Measurements from ENCODE around the gene SENP5. TPM values are rescaled to one million over a fixed set of nuclear protein-coding genes. Genes with fewer than 3 reads are reported as not detected.
A peak's percentile ranks its signal among the peaks of the same experiment; 100 is the strongest.

The SENP5 gene
- total RNA-seq, 1 donor from 2014 or later = 44.8 TPM

- Histone ChIP-seq H3K4me3 (ENCODE audit: insufficient read depth, low read depth, low read length) (no peak overlapping the region), H3K9me3 (ENCODE audit: insufficient read depth, low read depth, low read length) (no peaks in the 10 kb centered on the region), H3K4me1 (ENCODE audit: insufficient read depth, low read length) (peaks cover 3% of the 10 kb centered on the region), H3K36me3 (ENCODE audit: insufficient read depth, low read length) (no peaks in the 10 kb centered on the region), H4K20me1 (ENCODE audit: insufficient read depth, low read length) (peaks cover 2% of the 10 kb centered on the region), H3K27ac (ENCODE audit: low read depth, low read length) (no peak overlapping the region), H3K4me2 (ENCODE audit: low read length) (no peak overlapping the region), H3K79me2 (ENCODE audit: insufficient read depth, low read length) (peaks cover 8% of the 10 kb centered on the region), H2AFZ (ENCODE audit: low read depth, low read length) (peak overlapping the region; percentile 34), H3K27me3 (ENCODE audit: insufficient read depth, low read length) (peaks cover 2% of the 10 kb centered on the region), H3K9ac (ENCODE audit: low read length) (no peak overlapping the region)
- no peak for FAIRE-seq
- peaks cover 31% of the 10 kb centered on the region for H3K27me3 Mint-ChIP-seq (ENCODE audit: low read depth, unreplicated experiment)
- H3K36me3 Mint-ChIP-seq (ENCODE audit: low read depth, unreplicated experiment) = peaks cover 2% of the 10 kb centered on the region
- TF ChIP-seq EZH2 (IDR thresholded peaks at IDR 0.05; ENCODE audit: insufficient read depth, low read length) (no peak), CTCF (IDR thresholded peaks at IDR 0.05; ENCODE audit: insufficient read depth, low read depth, low read length) (no peak)
- no peak overlapping the region for H3K27ac Mint-ChIP-seq (ENCODE audit: unreplicated experiment)
- DNase-seq (ENCODE audit: low read depth) = no peak
- peaks cover 7% of the 10 kb centered on the region for H3K4me1 Mint-ChIP-seq (ENCODE audit: low read depth, unreplicated experiment)
- H3K9me3 Mint-ChIP-seq (ENCODE audit: unreplicated experiment) = no peaks in the 10 kb centered on the region
- H3K4me3 Mint-ChIP-seq (ENCODE audit: unreplicated experiment) = no peak overlapping the region
Measured at GRCh38 chr3:196948442-196949284, 80.9 kb downstream of the SENP5 start.

GRCh38 chr3:196949285-196949619 is 81.5 kb downstream of the SENP5 start:
- no peak for FAIRE-seq
- no peak overlapping the region for H3K27ac Mint-ChIP-seq (ENCODE audit: unreplicated experiment)

More at GRCh38 chr3:196949285-196949619, 81.5 kb downstream of the SENP5 start:
- Histone ChIP-seq H3K27me3 (ENCODE audit: insufficient read depth, low read length) (peaks cover 2% of the 10 kb centered on the region), H3K36me3 (ENCODE audit: insufficient read depth, low read length) (no peaks in the 10 kb centered on the region), H3K27ac (ENCODE audit: low read depth, low read length) (no peak overlapping the region), H3K9ac (ENCODE audit: low read length) (no peak overlapping the region), H3K4me3 (ENCODE audit: insufficient read depth, low read depth, low read length) (no peak overlapping the region), H3K4me1 (ENCODE audit: insufficient read depth, low read length) (no peaks in the 10 kb centered on the region), H3K4me2 (ENCODE audit: low read length) (no peak overlapping the region), H3K9me3 (ENCODE audit: insufficient read depth, low read depth, low read length) (no peaks in the 10 kb centered on the region), H4K20me1 (ENCODE audit: insufficient read depth, low read length) (no peaks in the 10 kb centered on the region), H2AFZ (ENCODE audit: low read depth, low read length) (no peak overlapping the region), H3K79me2 (ENCODE audit: insufficient read depth, low read length) (peaks cover 3% of the 10 kb centered on the region)
- Mint-ChIP-seq H3K4me1 (ENCODE audit: low read depth, unreplicated experiment) (peaks cover 6% of the 10 kb centered on the region), H3K4me3 (ENCODE audit: unreplicated experiment) (no peak overlapping the region), H3K9me3 (ENCODE audit: unreplicated experiment) (no peaks in the 10 kb centered on the region), H3K27me3 (ENCODE audit: low read depth, unreplicated experiment) (peaks cover 32% of the 10 kb centered on the region), H3K36me3 (ENCODE audit: low read depth, unreplicated experiment) (peaks cover 2% of the 10 kb centered on the region)
- TF ChIP-seq EZH2 (IDR thresholded peaks at IDR 0.05; ENCODE audit: insufficient read depth, low read length) = no peak
- TF ChIP-seq CTCF (IDR thresholded peaks at IDR 0.05; ENCODE audit: insufficient read depth, low read depth, low read length) = no peak
- no peak for DNase-seq (ENCODE audit: low read depth)

Data from astrocyte (in vitro differentiated cells and primary cell).